ENCODE results near the gene ITGB2. TPM values are rescaled to one million over a fixed set of nuclear protein-coding genes. Genes with fewer than 3 reads are reported as not detected.

The ITGB2 gene
- total RNA-seq, 4 donors from 2014 or later: 11.2 to 18.8 (median 15.3) TPM

DNA sequence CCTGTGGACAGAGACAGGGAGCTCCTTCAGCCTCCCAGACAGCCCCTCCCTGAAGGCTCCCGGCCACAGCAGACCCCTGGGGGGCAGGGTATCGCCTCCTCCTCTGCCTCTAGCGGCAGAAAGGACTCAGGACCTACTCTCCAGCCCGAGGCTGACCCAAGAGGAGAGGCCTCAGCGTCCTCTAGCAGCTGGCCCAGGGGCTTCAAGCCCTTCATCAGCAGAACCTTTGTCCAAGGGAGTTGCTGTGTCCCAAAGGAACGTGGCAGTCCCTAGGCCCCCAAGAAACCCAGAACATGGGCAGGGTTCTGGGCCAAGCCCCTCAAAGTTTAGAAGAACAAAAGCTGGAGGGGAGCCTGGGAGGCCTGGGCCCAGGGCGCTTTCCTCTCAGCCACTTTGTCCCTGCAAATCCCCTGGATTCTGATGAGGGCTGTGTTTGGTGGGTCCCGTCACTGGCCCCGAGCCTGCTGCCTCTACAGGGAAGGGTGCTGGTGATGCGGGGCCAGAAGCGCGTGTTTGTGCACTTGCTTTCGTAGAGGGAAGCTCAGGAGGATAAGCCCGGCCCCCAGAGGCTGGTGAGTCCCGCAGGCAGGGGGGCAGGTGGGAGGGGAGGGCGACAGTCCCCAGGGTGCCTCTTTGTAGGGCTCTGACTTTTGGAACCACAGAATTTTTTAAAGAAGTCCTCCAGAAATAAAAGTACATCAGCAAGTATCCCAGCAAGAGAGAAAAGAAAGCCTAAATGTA is 13.3 kb downstream of the ITGB2 start:
- peaks cover 23% of the 10 kb centered on the region for H3K4me1 ChIP-seq
- H3K4me3 ChIP-seq: no peak overlapping the region
- no peaks in the 10 kb centered on the region for H3K36me3 ChIP-seq
- DNase-seq (ENCODE audit: low spot score in 2 of 2): no peak
- no peak overlapping the region for H3K27ac ChIP-seq
- 76% methylated on average over 7 of the region's 16 CpGs for WGBS
- TF ChIP-seq POLR2AphosphoS5 (IDR thresholded peaks at IDR 0.05): no peak
- no peak for TF ChIP-seq POLR2A (IDR thresholded peaks at IDR 0.05)
- no peak for TF ChIP-seq CTCF (IDR thresholded peaks at IDR 0.05)
- TF ChIP-seq EP300 (IDR thresholded peaks at IDR 0.05): no peak
- H3K27me3 ChIP-seq: peaks cover 4% of the 10 kb centered on the region
- no peaks in the 10 kb centered on the region for H3K9me3 ChIP-seq

DNA sequence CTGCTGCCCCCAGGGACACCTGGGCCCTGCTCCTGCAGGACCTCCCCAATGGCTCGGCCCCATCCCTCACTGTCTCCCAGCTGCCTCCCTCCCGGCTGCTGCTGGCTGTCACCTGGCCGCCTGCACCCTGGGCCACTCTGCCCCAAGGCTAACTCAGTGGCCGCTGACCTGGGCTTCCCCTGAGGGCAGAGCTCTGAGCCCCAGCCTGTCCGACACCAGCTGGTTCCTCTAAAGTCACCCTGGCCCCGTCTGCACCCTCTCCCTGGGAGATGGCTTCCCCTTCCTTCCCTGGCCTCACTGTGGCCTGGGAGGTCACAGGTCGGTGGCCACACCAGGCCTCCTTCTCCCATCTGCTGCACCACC is 15.0 kb downstream of the ITGB2 start:
- Histone ChIP-seq H3K4me1 (peaks cover 13% of the 10 kb centered on the region), H3K36me3 (no peaks in the 10 kb centered on the region), H3K9me3 (no peaks in the 10 kb centered on the region), H3K27me3 (peaks cover 4% of the 10 kb centered on the region), H3K27ac (no peak overlapping the region), H3K4me3 (no peak overlapping the region)
- TF ChIP-seq POLR2A (IDR thresholded peaks at IDR 0.05) (no peak), EP300 (IDR thresholded peaks at IDR 0.05) (no peak), CTCF (IDR thresholded peaks at IDR 0.05) (no peak)
- DNase-seq (ENCODE audit: low spot score in 2 of 2): no peak
- whole genome bisulfite sequencing: 76% methylated on average over 7 of the region's 7 CpGs

GRCh38 chr21:44905016-44905727 is 15.5 kb downstream of the ITGB2 start:
- H3K9me3 ChIP-seq: no peaks in the 10 kb centered on the region
- TF ChIP-seq POLR2AphosphoS5 (IDR thresholded peaks at IDR 0.05): no peak
- no peak for TF ChIP-seq CTCF (IDR thresholded peaks at IDR 0.05)
- no peak for TF ChIP-seq EP300 (IDR thresholded peaks at IDR 0.05)
- TF ChIP-seq POLR2A (IDR thresholded peaks at IDR 0.05): no peak
- H3K4me3 ChIP-seq: no peak overlapping the region
- H3K4me1 ChIP-seq: peaks cover 8% of the 10 kb centered on the region
- no peaks in the 10 kb centered on the region for H3K36me3 ChIP-seq
- WGBS: 83% methylated on average over 9 of the region's 22 CpGs
- no peak overlapping the region for H3K27ac ChIP-seq
- no peak for DNase-seq (ENCODE audit: low spot score in 2 of 2)
- H3K27me3 ChIP-seq: peaks cover 6% of the 10 kb centered on the region

GRCh38 chr21:44904141-44904923 is 16.4 kb downstream of the ITGB2 start:
- no peak overlapping the region for H3K27ac ChIP-seq
- peaks cover 7% of the 10 kb centered on the region for H3K4me1 ChIP-seq
- no peaks in the 10 kb centered on the region for H3K36me3 ChIP-seq
- H3K9me3 ChIP-seq: no peaks in the 10 kb centered on the region
- TF ChIP-seq CTCF (IDR thresholded peaks at IDR 0.05) (no peak), POLR2A (IDR thresholded peaks at IDR 0.05) (no peak), EP300 (IDR thresholded peaks at IDR 0.05) (no peak), POLR2AphosphoS5 (IDR thresholded peaks at IDR 0.05) (no peak)
- WGBS: 90% methylated on average over 12 of the region's 14 CpGs
- no peak overlapping the region for H3K4me3 ChIP-seq
- no peak for DNase-seq (ENCODE audit: low spot score in 2 of 2)
- H3K27me3 ChIP-seq: peaks cover 12% of the 10 kb centered on the region

GRCh38 chr21:44903689-44904088 is 17.0 kb downstream of the ITGB2 start:
- Histone ChIP-seq H3K9me3 (no peaks in the 10 kb centered on the region), H3K4me1 (peaks cover 7% of the 10 kb centered on the region), H3K27me3 (peaks cover 12% of the 10 kb centered on the region), H3K36me3 (no peaks in the 10 kb centered on the region), H3K27ac (no peak overlapping the region), H3K4me3 (no peak overlapping the region)
- no CpG with 5 or more reads among the region's 22 CpGs for WGBS
- no peak for TF ChIP-seq POLR2A (IDR thresholded peaks at IDR 0.05)
- no peak for TF ChIP-seq CTCF (IDR thresholded peaks at IDR 0.05)
- TF ChIP-seq EP300 (IDR thresholded peaks at IDR 0.05): no peak
- TF ChIP-seq POLR2AphosphoS5 (IDR thresholded peaks at IDR 0.05): no peak
- no peak for DNase-seq (ENCODE audit: low spot score in 2 of 2)

Measured in suprapubic skin (tissue), 4 donors.